GM23248 (cell line): ENCODE measurements around the gene ELL2.

Source experiments
- EZH2 ChIP-seq: fragments of 200-600 bp; sonication (generic); IDR thresholded peaks from 2 replicates; pipeline ENCODE4 v1.6.1; 2018; ENCODE audit warnings: antibody characterized with exemption, mild to moderate bottlenecking; ENCODE audit not compliant: insufficient read depth, poor library complexity, severe bottlenecking
- EZH2phosphoT487 ChIP-seq: fragments of 200-600 bp; sonication (generic); IDR thresholded peaks from 2 replicates; pipeline ENCODE4 v1.6.1; 2018; ENCODE audit warnings: antibody characterized with exemption, moderate library complexity, mild to moderate bottlenecking, low read depth; ENCODE audit not compliant: insufficient read depth

GRCh38 chr5:96008987-96009647, 47.5 kb upstream of the ELL2 start:
- TF ChIP-seq EZH2 (no peak), EZH2phosphoT487 (no peak)
